Activated B cell treated with CpG ODN at 0.5 μM for 24 hours (primary cell): ENCODE measurements around the gene PHPT1. TPM values are rescaled to one million over a fixed set of nuclear protein-coding genes. Genes with fewer than 3 reads are reported as not detected.
A peak's percentile ranks its signal among the peaks of the same experiment; 100 is the strongest.

Experiments
- ATAC-seq: fragments of 200-7000 bp; cut with Tn5 transposase; one replicate; pipeline ENCODE4 v1.10.0; 2021; ENCODE audit warnings: low read depth, mild to moderate bottlenecking, moderate library complexity
- CTCF ChIA-PET: fragments of 350-600 bp; sonication (Branson Sonifier 250); formaldehyde crosslinking; loops from one replicate; lab custom pipeline; 2021; ENCODE audit warnings: antibody characterized with exemption; lab: Charles Lee
- POLR2A ChIA-PET: fragments of 350-600 bp; sonication (Branson Sonifier 250); formaldehyde crosslinking; loops from one replicate; lab custom pipeline; 2021; ENCODE audit warnings: antibody characterized with exemption; lab: Charles Lee
- DNase-seq: peaks from one replicate; pipeline ENCODE4 v3.0.0; 2022
- H3K27ac Mint-ChIP-seq: one replicate; pipeline ENCODE4 v1.8.0; 2020; ENCODE audit warnings: mixed read lengths
- H3K27me3 Mint-ChIP-seq: one replicate; pipeline ENCODE4 v1.8.0; 2021; ENCODE audit warnings: mixed read lengths
- H3K36me3 Mint-ChIP-seq: one replicate; pipeline ENCODE4 v1.8.0; 2021; ENCODE audit warnings: low read depth, mixed read lengths
- H3K4me1 Mint-ChIP-seq: one replicate; pipeline ENCODE4 v1.8.0; 2021; ENCODE audit warnings: mixed read lengths
- H3K4me3 Mint-ChIP-seq: one replicate; pipeline ENCODE4 v1.8.0; 2020; ENCODE audit warnings: mild to moderate bottlenecking, mixed read lengths
- H3K9me3 Mint-ChIP-seq: one replicate; pipeline ENCODE4 v1.8.0; 2020; ENCODE audit warnings: mixed read lengths
- intact Hi-C: fragments of 100-400 bp; cut with micrococcal nuclease; formaldehyde crosslinking; loops from one replicate; pipeline ENCODE4 v1.15.1; 2024
- total RNA-seq: library from RNA; stranded (reverse); gene quantifications from 2 replicates; pipeline ENCODE4 v1.2.3, GENCODE V29; 2022
- TF ChIP-seq, protein P1 (sequence below): fragments of 200-600 bp; IDR thresholded peaks from one replicate; pipeline ENCODE4 v1.8.0; 2022; ENCODE audit warnings: antibody characterized with exemption, mild to moderate bottlenecking

Gene PHPT1
- total RNA-seq, 1 donor from 2014 or later = 64.6 TPM

DNA sequence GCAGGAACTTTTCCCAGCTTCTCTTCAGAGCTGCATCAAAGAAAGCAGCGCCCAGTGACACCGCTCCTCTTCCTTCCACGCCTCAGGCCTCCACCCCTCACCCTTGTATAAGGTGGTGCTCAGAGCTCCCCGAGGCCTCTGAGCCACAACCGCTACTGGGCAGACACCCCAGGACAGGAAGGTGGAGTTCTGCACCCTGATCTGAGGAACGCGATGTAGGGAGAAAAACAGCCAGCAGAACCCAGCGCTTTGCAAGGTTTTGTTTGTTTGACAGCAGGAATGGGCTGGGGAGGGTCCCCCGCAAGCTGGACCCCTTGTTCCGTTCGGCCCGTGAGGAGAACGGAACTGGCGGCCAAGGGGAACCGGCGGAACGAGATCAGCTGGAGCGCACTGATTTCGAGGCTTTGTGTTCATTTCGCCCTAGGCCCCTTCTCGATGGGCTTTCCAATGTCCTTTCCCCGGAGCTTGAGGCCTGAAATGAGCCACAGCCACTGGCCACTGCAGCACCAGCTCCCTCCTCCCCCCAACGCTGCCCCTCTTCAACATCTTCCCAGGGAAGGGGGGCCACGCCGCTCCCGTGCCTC lies 12.8 kb downstream of the PHPT1 start:
- CTCF ChIA-PET = no interaction called here
- ATAC-seq = no peak
- intact Hi-C loops = no loop called here
- TF ChIP-seq, protein P1, sequence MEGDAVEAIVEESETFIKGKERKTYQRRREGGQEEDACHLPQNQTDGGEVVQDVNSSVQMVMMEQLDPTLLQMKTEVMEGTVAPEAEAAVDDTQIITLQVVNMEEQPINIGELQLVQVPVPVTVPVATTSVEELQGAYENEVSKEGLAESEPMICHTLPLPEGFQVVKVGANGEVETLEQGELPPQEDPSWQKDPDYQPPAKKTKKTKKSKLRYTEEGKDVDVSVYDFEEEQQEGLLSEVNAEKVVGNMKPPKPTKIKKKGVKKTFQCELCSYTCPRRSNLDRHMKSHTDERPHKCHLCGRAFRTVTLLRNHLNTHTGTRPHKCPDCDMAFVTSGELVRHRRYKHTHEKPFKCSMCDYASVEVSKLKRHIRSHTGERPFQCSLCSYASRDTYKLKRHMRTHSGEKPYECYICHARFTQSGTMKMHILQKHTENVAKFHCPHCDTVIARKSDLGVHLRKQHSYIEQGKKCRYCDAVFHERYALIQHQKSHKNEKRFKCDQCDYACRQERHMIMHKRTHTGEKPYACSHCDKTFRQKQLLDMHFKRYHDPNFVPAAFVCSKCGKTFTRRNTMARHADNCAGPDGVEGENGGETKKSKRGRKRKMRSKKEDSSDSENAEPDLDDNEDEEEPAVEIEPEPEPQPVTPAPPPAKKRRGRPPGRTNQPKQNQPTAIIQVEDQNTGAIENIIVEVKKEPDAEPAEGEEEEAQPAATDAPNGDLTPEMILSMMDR = no peak
- DNase-seq = no peak
- POLR2A ChIA-PET = interaction anchor here (1.7 to 3.6 kb wide), 3 partner anchors 19 to 88 kb away, joined by 4 to 10 read pairs (median 6); partner anchors contain the start of gene TRAF2
- Mint-ChIP-seq H3K4me3 (no peak overlapping the region), H3K9me3 (no peaks in the 10 kb centered on the region), H3K27me3 (no peaks in the 10 kb centered on the region), H3K27ac (no peak overlapping the region), H3K36me3 (peaks cover 36% of the 10 kb centered on the region), H3K4me1 (peaks cover 17% of the 10 kb centered on the region)

DNA sequence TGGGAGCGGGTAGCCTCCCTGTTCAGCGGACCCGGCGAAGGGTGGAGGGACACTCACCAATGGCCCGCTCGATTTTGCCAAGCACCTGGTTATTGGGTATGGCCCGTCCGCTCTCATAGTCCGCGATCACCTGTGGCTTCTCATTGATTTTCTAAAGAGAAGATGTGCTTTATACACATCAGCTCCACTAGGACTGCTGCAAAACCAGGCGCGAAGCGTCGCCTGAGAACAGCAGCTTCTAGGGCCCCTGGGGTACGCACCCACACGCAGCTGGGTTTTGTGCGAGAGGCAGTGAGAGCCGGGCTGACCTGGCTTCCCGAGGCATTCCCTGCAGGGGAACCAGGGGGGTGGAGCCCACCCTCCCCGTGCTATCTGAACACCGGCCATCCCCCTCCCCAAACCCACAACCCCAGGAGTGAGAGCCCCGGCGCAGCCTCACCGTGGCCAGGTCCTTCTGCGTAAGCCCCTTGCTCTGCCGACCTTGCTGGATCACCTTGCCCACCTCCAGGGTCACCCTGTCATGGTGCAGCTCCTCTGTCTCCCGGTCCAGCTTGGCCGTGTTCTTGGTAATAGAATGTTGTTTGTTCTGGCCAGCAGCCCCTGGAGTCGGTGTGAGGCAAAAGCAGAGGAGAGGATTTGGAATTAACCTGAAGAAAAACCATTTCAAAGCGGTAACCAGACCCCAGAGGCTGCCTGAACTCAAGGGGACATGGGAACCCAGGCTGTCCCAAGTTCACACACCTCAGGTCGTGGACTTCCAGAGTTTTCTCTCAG lies 13.8 kb downstream of the PHPT1 start:
- no peaks in the 10 kb centered on the region for H3K9me3 Mint-ChIP-seq
- intact Hi-C loops = no loop called here
- H3K4me1 Mint-ChIP-seq = peaks cover 17% of the 10 kb centered on the region
- ChIA-PET POLR2A (interaction anchor here (3.6 kb wide), 1 partner anchor 23 kb away, joined by 10 read pairs; the partner anchor contains the start of gene TRAF2), CTCF (no interaction called here)
- ATAC-seq (no peak), DNase-seq (no peak)
- no peak overlapping the region for H3K27ac Mint-ChIP-seq
- H3K4me3 Mint-ChIP-seq = no peak overlapping the region
- H3K36me3 Mint-ChIP-seq = peaks cover 36% of the 10 kb centered on the region
- TF ChIP-seq, protein P1 = no peak
- no peaks in the 10 kb centered on the region for H3K27me3 Mint-ChIP-seq

DNA sequence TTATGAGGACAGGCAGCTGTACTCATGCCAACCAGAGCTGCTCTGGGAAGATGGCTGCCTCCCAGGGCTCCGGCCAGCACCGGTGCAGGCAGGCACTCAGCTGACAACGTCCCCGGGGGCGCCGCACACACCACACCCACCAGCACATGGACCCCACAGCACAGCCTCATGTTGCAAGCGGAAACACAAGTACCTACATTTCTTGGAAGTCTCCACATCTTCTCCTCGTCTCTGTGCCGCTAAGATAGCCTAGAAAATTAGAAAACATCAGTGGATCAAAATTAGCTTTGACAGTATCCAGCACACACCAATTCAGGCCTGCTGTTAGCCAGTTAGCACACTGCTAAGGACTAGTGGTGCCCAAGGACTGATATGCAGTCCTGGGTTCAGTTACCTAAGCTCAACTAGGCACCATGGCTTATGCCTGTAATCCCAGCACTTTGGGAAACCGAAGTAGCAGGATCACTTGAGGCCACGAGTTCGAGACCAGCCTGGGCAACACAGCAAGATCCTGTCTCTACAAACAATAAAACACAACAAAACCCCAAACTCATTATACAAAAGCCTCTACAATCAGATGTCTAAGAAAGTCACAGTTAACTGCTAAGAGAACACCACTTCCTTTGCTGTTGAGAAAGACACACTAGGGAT lies 14.5 kb downstream of the PHPT1 start:
- H3K27ac Mint-ChIP-seq = no peak overlapping the region
- H3K9me3 Mint-ChIP-seq = no peaks in the 10 kb centered on the region
- intact Hi-C loops = no loop called here
- ATAC-seq (no peak), DNase-seq (no peak)
- H3K4me1 Mint-ChIP-seq = peaks cover 17% of the 10 kb centered on the region
- H3K27me3 Mint-ChIP-seq = no peaks in the 10 kb centered on the region
- CTCF ChIA-PET = no interaction called here
- no peak overlapping the region for H3K4me3 Mint-ChIP-seq
- TF ChIP-seq, protein P1 = no peak
- peaks cover 36% of the 10 kb centered on the region for H3K36me3 Mint-ChIP-seq
- POLR2A ChIA-PET = interaction anchor here (0.7 to 3.6 kb wide), 4 partner anchors 15 to 23 kb away, joined by 4 to 10 read pairs (median 8); partner anchors contain the start of genes PHPT1 and TRAF2

DNA sequence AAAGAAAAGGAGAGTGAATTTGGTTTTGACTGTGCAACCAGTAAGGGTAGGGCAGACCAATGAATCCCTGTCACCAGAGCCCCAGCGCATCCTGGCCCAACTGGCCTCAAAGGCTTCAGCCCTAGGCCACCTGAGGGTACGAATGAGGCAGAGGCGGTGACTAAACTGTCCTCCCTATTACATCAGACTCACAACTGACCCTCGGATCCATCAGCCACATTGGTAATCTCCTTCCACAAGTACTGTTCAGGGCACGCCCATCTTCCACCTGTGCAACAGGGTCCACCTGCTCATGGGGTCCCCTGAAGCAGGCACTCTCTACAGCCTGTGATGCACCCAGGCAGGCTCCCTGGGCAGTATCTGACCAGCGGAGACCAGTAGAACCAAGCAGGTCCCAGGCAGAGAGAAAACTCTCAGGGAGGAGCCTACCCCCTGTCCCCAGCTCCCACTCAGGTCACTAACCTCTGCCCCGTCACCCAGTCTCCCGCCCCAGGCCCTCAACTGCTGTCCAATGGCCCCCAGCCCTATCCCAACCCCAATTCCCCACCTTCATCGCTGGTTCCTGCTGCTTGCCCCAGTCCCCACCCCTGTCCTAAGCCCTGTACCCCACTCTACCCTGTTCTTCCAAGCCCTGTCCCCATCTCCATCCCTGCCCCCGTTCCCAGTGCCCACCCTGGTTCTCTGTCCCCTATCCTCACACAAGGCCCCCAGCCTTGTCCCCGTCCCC lies 16.0 kb downstream of the PHPT1 start:
- ATAC-seq (no peak), DNase-seq (no peak)
- intact Hi-C loops = loop anchor here (5.0 kb wide), 1 partner anchor 37 kb away; no protein-coding TSS in a partner anchor
- Mint-ChIP-seq H3K27ac (peak overlapping the region; percentile 53), H3K4me3 (peak overlapping the region; percentile 89), H3K27me3 (no peaks in the 10 kb centered on the region), H3K9me3 (no peaks in the 10 kb centered on the region), H3K4me1 (peaks cover 17% of the 10 kb centered on the region), H3K36me3 (peaks cover 36% of the 10 kb centered on the region)
- POLR2A ChIA-PET = interaction anchor here (1.6 kb wide), 1 partner anchor 17 kb away, joined by 8 read pairs; no protein-coding TSS in a partner anchor
- TF ChIP-seq, protein P1 = no peak
- CTCF ChIA-PET = no interaction called here
